Measurements from ENCODE around the gene RETREG2.

RETREG2 gene

DNA sequence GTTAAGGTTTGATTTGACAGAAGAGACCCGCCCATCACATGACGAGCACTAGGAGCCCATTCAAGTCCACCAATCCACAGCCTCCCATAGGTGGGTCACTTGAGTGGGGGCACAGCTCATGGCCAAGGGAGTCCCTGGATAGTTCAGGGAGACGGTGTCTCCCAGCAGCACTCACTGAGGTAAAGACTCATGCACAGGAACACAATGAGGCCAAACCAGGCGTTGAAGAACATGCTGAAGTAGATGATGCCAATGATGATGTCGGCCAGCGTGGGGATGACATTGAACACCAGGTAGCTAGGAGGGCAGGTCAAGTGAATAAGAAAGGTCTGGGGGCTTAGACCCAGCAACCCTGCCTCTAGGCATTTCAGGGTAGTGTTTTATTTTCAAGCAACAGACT is 36.7 kb downstream of the RETREG2 start:
- no peak for DNase-seq (ENCODE audit: low read depth in 4 of 4, low spot score in 1 of 4)

- DNase-seq (ENCODE audit: low read depth in 4 of 4, low spot score in 1 of 4), result no peak
Observed at GRCh38 chr2:219215871-219216534, 37.9 kb downstream of the RETREG2 start.

DNA sequence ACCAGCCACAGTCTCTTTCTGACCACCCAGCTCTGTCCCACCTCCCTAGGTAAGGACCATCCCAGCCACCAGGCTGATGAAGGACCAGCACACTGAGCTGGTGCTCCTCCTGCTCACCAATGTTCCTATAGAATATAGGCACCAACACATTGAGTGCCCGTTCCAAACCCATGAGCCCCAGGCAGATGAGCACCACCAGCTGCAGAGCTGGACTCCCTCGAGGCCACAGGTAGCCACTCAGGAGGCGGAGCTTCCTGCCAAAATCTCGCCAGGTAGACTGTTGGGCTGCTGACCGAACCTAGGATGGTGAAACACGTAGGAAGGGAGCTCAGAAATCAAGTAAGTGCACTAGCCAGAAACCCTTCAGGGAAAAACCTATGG is 38.5 kb downstream of the RETREG2 start:
- no peak for DNase-seq (ENCODE audit: low read depth in 4 of 4, low spot score in 1 of 4)

DNA sequence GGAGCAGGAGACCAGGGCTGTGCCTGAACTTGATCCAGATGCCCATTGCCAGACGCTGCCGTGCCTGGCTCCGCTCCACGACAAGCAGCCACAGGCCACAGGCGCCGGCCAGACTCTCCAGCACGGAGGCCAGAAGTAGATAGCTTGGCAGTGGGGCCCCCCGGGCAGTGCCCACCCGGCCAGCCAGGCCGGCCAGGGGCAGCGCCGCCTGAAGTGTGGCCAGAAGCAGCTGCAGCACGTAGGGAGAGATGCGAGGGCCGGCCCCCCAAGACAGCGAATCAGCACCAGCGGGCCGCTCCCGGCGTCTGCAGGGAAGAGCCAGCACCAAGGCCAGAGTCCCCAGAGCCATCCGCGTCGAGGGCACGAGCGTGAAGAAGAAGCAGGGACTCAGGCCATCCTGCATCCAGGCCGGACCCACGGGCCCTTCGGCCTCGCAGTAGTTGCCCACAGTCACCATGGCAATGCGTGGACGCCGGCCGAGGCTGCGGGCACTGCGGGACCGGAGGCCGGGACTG is 40.2 kb downstream of the RETREG2 start:
- no peak for DNase-seq (ENCODE audit: low read depth in 4 of 4, low spot score in 1 of 4)

- DNase-seq (ENCODE audit: low read depth in 4 of 4, low spot score in 1 of 4), result peak; percentile 47 to 94 (median 78)
Observed at GRCh38 chr2:219218732-219219701, 40.9 kb downstream of the RETREG2 start, which contains the start of gene ABCB6. ABCB6 (minus strand) TSS chr2:219218958; CDS start chr2:219218673, 285 bp downstream.

DNA sequence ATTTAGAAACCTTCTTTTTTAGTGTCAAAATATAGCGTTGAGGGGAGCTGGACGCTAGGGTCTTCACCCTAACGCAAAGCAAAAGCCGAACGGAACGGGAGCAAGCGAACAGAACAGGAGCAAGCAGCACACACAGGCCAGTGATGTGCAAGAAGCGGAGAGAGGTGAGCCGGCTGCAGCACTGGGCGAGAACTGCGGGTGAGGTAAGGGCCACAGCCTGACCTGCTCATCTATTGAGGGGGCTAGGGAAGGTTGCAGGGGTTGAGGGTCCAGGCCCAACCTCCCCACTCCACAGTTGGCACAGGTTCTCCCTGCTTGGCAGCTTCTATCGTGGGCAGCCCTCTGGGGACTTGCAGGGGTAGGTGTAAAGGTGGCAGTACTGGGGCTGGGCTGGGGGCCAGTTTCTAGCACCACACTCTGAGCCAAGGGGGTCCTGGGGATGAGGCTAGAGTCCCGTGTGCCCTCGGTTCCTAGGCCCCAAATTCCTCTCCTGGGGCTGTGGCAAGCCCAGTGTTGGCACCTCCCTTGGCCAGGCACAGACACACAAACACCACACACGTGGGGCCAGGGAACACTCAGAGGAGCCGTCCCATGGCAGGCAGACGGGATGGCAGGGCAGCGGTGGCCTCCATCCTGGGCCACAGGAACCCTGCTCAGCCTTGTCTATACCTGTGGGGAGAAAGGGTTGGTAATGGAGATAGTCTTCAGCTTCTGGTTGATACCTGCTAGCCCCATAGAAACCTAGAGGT is 41.9 kb downstream of the RETREG2 start:
- no peak for DNase-seq (ENCODE audit: low read depth in 4 of 4, low spot score in 1 of 4)

GRCh38 chr2:219220652-219221402 is 42.8 kb downstream of the RETREG2 start:
- no peak for DNase-seq (ENCODE audit: low read depth in 4 of 4, low spot score in 1 of 4)

DNA sequence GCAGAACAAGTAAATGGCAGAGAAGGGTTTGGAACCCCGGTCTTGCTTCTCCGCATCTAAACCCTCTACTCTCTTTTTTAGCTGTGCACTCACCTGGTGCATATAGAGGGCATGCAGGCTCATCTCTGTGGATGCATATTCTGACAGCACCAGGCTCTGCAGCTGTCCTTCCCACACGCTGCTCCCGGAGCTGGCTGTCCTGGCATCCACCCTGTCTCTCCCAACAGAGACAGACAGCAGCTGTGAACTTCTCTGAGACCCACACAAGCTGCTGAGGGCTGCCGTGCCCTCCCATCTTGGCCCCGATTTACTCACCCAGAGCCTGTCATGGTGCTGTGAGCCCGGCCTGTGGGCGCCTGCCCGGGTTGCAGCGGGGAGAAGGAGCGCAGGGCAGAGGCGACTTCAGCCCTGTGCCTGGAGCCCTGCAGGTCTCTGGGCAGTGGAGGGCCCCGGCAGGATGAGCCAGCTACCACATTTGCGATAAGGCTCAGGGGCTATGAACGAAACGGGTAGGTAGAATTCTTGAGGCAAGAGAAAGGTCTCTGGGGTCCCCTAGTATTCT is 44.0 kb downstream of the RETREG2 start:
- DNase-seq (ENCODE audit: low read depth in 4 of 4, low spot score in 1 of 4), result no peak

- no peak for DNase-seq (ENCODE audit: low read depth in 4 of 4, low spot score in 1 of 4)
Observed at GRCh38 chr2:219223831-219224610, 45.9 kb downstream of the RETREG2 start.

DNA sequence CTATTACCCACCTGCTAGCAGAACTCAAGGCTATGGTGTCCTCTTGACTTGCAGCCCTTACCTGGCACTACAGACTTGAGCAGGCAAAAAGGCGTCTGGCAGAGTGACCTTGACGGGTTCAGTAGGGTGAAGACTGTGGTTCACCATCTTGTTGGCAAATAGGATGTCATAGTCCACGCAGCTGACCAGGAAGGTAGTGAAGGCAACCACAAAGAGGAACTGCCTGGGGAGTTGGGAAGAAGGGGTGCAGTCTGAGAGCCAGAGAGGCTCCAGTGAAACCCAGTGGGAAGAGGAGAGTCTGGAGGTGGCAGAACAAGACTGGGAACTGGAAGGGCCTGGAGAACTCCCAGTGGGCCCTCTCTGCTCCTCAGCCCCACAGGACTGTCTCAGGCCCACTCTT is 47.3 kb downstream of the RETREG2 start:
- DNase-seq (ENCODE audit: low read depth in 4 of 4, low spot score in 1 of 4), result no peak

GRCh38 chr2:219228041-219228910 is 50.2 kb downstream of the RETREG2 start:
- no peak for DNase-seq (ENCODE audit: low read depth in 4 of 4, low spot score in 1 of 4)

DNA sequence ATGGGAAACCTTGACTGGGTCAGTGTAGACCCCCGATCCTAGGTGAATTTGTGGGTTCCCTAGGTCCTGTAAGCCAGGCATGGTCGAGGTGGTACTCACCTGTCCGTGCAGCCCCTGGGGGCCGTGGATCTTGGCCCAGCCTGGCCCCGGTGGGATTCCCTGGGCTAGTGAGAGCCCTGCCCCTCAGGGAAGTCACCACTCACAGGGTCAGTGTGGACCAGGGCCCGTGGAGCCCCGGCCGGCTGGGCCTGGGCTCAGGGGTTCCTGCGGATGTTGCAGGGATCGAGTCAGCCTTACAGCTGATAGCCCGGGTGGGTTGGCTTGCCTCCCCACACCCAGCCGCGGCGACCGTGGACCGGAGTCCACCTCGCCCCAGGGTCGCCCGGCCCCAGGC is 50.8 kb downstream of the RETREG2 start:
- no peak for DNase-seq (ENCODE audit: low read depth in 4 of 4, low spot score in 1 of 4)

DNA sequence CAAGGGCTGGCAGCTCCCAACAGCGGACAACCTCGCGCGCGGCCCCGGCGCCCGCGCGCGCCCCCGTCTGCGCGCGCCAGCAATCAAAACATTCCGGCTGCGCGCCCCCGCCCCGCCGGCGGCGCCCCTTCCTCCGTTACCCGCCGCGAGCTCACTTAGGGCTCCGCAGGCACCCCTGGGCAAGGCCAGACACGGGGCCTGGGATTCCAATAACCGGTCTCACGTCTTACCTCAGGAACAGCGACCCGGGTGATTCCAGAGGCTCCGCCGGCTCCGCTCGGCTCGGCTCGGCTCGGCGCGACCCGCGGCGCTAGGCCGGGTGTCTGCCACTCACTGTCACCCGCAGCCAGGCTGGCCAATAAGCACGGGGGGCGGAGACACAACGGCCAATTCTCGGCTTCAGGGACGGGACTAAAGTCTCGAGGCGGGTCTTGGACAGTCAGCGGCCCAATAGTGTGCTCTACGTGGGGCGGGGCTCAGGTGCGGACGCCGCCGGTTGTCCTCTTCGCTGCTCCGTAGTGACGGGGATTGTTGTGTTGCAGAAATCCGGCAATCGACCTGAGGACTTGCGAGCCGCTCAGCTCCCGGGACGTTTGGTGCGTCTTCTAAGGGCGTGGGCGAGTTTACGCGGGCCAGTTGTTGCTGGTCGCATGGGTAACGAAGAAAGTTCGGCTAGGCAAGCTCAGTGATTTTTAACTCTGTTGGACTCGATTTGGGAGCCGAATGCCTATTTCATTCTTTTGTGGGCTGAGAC is 51.4 kb downstream of the RETREG2 start, which contains the start of the genes ANKZF1 and ATG9A:
TSS of gene ANKZF1 (plus strand) at position 502 of the 754 bp plus-strand sequence. CDS start 452 bp downstream, outside the sequence.
TSS of gene ATG9A (minus strand) at position 332 of the 754 bp plus-strand sequence. CDS start 1,612 bp downstream, outside the sequence.
- peak; percentile 78 to 99 (median 96) for DNase-seq (ENCODE audit: low read depth in 4 of 4, low spot score in 1 of 4)

GRCh38 chr2:219230059-219230540 is 52.0 kb downstream of the RETREG2 start:
- peak in 1 of 4 experiments; percentile 57 for DNase-seq (ENCODE audit: low read depth in 4 of 4, low spot score in 1 of 4)

DNA sequence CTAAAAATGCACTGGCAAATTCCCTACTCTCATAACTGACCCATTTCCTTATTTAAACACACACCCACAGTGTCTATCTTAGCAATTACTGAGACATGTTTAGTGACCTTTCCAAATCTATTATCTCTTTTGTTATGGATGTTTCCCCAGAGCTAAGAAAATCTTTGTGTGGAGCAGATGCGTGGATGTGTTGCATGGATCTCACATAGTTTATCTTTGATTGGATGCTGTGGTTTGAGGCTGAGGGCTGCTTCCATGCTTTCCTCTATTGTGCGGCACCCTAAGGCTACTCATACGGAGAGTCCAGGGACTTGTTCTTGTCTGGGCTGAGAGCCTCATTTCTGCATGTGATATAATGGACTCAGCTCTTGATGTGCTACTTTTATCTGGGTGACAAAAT is 56.3 kb downstream of the RETREG2 start:
- DNase-seq (ENCODE audit: low read depth in 4 of 4, low spot score in 1 of 4), result no peak
